ENCODE measurements around the gene CLDND2. TPM values are rescaled to one million over a fixed set of nuclear protein-coding genes. Genes with fewer than 3 reads are reported as not detected.

CLDND2 gene
- total RNA-seq (2012; rRNA removed) (not detected in 2 replicates), polyA plus RNA-seq (2012; rRNA removed) (not detected in 2 replicates), Bru-seq, nascent RNA (not detected), BruChase-seq, experiment 1, labeled RNA remaining after a 6-hour chase (percentile 29 among the genes with signal in this experiment), BruChase-seq, experiment 2, labeled RNA remaining after a 2-hour chase (percentile 17 among the genes with signal in this experiment)
- polyA plus RNA-seq (2012; cell fraction: cytosol; rRNA removed): not detected in 2 replicates
- polyA plus RNA-seq (2012; cell fraction: nucleus; rRNA removed; ENCODE audit: low replicate concordance): not detected in 2 replicates
- long read RNA-seq: 0 reads

- peak within 1 kb of the TSS; percentile 84 for H3K4me3 ChIP-seq (ENCODE audit: insufficient read depth, low read depth, low read length)
- peak within 1 kb of the TSS; percentile 97 for H3K27ac ChIP-seq (ENCODE audit: insufficient read depth, low read length)
- peak within 1 kb of the TSS; percentile 95 for H3K4ac ChIP-seq (ENCODE audit: low read depth, low read length)
- ATAC-seq (ENCODE audit: low read depth) (no peak), DNase-seq (no peak)
- H4K91ac ChIP-seq (ENCODE audit: insufficient read depth, low read depth, low read length): peak within 1 kb of the TSS; percentile 69
- H2BK15ac ChIP-seq (ENCODE audit: low read depth, low read length): no peak within 1 kb of the TSS; the same call in 2 of the 3 replicates
- ChIA-PET POLR2A (ENCODE audit: unreplicated experiment) (interaction anchor here (1.0 kb wide), 2 partner anchors 18 to 320 kb away, joined by 3 read pairs; no protein-coding TSS in a partner anchor), CTCF (no interaction called here)
- H3K27me3 ChIP-seq (ENCODE audit: control insufficient read depth, insufficient read depth, low read length): peaks cover 2% of the 10 kb centered on the region; the same call in 1 of the 2 replicates
- H2BK5ac ChIP-seq (ENCODE audit: low read depth, low read length, poor library complexity, severe bottlenecking): peak within 1 kb of the TSS; percentile 96
- 20% methylated on average over 3 of the region's 23 CpGs; no CpG with 5 or more reads in 1 of the 2 experiments for WGBS, 2 experiments (ENCODE audit: extremely low coverage in 2 of 2, insufficient read length in 1 of 2)
- peak within 1 kb of the TSS; percentile 76 for H3K56ac ChIP-seq (ENCODE audit: extremely low read depth, insufficient read depth, low read length)
- peaks cover 11% of the 10 kb centered on the region for H3K4me1 ChIP-seq (ENCODE audit: control insufficient read depth, insufficient read depth, low read length)
- peak within 1 kb of the TSS; percentile 64; the same call in 1 of the 2 replicates for H2BK120ac ChIP-seq (ENCODE audit: low read depth, low read length)
- dilution Hi-C loops (cut with HindIII; ENCODE audit: low sequenced_read_pairs, unreplicated experiment) (no loop called here), intact Hi-C loops (cut with micrococcal nuclease) (no loop called here), in situ Hi-C loops (cut with MboI; ENCODE audit: low sequenced_read_pairs) (no loop called here)
- peak within 1 kb of the TSS; percentile 72 for H3K4me2 ChIP-seq (ENCODE audit: low read depth, low read length)
- peaks cover 12% of the 10 kb centered on the region for H3K9me1 ChIP-seq (ENCODE audit: insufficient read depth, low read length)
- no TSS peak for BruUV-seq (replicated peaks)
- peaks cover 9 to 35% of the 10 kb centered on the region in 2 experiments; a peak in 3 of 4 replicates for H3K79me1 ChIP-seq (ENCODE audit: low read depth in 1 of 2, low read length in 2 of 2)
- H4K20me1 ChIP-seq (ENCODE audit: insufficient read depth, low read length): no peaks in the 10 kb centered on the region
- no peaks in the 10 kb centered on the region for H3K36me3 ChIP-seq (ENCODE audit: control insufficient read depth, insufficient read depth, low read length)
- H4K5ac ChIP-seq (ENCODE audit: low read depth, low read length): peak within 1 kb of the TSS; percentile 70
- H2AFZ ChIP-seq (replicated peaks; ENCODE audit: low read length, poor library complexity): peak within 1 kb of the TSS; percentile 100
- peak within 1 kb of the TSS; percentile 91 for H3K9ac ChIP-seq (ENCODE audit: low read depth, low read length)
- H3K23ac ChIP-seq (ENCODE audit: low read depth, low read length): peak within 1 kb of the TSS; percentile 78; the same call in 1 of the 2 replicates
- H3K9me3 ChIP-seq (ENCODE audit: control insufficient read depth, insufficient read depth, low read length): no peaks in the 10 kb centered on the region
- H4K8ac ChIP-seq (ENCODE audit: low read depth in 2 of 2, low read length in 2 of 2): peak within 1 kb of the TSS; percentile 85 to 93
- peak within 1 kb of the TSS; percentile 95 for H2AK5ac ChIP-seq (ENCODE audit: low read depth, low read length)
- H2AK9ac ChIP-seq (replicated peaks; ENCODE audit: low read depth, low read length, poor library complexity): peak within 1 kb of the TSS; percentile 98
- H2BK20ac ChIP-seq (ENCODE audit: low read depth, low read length): peak within 1 kb of the TSS; percentile 20; the same call in 1 of the 2 replicates
- H3K14ac ChIP-seq (replicated peaks; ENCODE audit: low read depth, low read length): peak within 1 kb of the TSS; percentile 84
- H3K18ac ChIP-seq (ENCODE audit: low read depth, low read length): peak within 1 kb of the TSS; percentile 81
- TF ChIP-seq USF2 (IDR thresholded peaks at IDR 0.05; ENCODE audit: low read depth, low read length): no peak
- TF ChIP-seq RFX5 (IDR thresholded peaks at IDR 0.05; ENCODE audit: low read depth, low read length): no peak
- no peak for TF ChIP-seq FOS (IDR thresholded peaks at IDR 0.05; ENCODE audit: low read depth, low read length)
- no peak for TF ChIP-seq POLR2A (IDR thresholded peaks at IDR 0.05; ENCODE audit: low read depth, low read length)
- TF ChIP-seq RAD21 (IDR thresholded peaks at IDR 0.05; ENCODE audit: low read length): no peak
- TF ChIP-seq CTCF (conservative IDR thresholded peaks at IDR 0.05; ENCODE audit: low read depth, low read length): no peak
- no peak for TF ChIP-seq SMC3 (IDR thresholded peaks at IDR 0.05; ENCODE audit: low read depth, low read length)
- TF ChIP-seq MXI1 (IDR thresholded peaks at IDR 0.05; ENCODE audit: borderline replicate concordance, low read depth, low read length): no peak
- TF ChIP-seq BHLHE40 (IDR thresholded peaks at IDR 0.05; ENCODE audit: low read depth, low read length): no peak
- TF ChIP-seq MAZ (IDR thresholded peaks at IDR 0.05; ENCODE audit: borderline replicate concordance, low read depth, low read length): no peak
- no peak for TF ChIP-seq RCOR1 (IDR thresholded peaks at IDR 0.05; ENCODE audit: insufficient replicate concordance, low read length)
- no peak for TF ChIP-seq NFE2L2 (IDR thresholded peaks at IDR 0.05; ENCODE audit: low read depth, low read length)
- no peak for TF ChIP-seq MAFK (IDR thresholded peaks at IDR 0.05; ENCODE audit: low read depth, low read length)
- TF ChIP-seq CHD1 (IDR thresholded peaks at IDR 0.05; ENCODE audit: low read depth, low read length): no peak
These were observed at the start of gene CLDND2 for GRCh38 chr19:51368366-51369282. CLDND2 (minus strand) TSS chr19:51369003; CDS start chr19:51368577, 426 bp downstream.
